GM12878 (cell line): ENCODE data around the gene ACSM4. TPM values are rescaled to one million over a fixed set of nuclear protein-coding genes. Genes with fewer than 3 reads are reported as not detected.

ENCODE experiments used
- ATAC-seq: fragments of 200-7000 bp; cut with Tn5 transposase; 3 replicates; pipeline ENCODE4 v1.9.1; 2020; ENCODE audit warnings: mild to moderate bottlenecking, moderate library complexity
- BruUV-seq: library from RNA; stranded (reverse); fragments of 400-500 nt; replicated peaks from 2 replicates; lab custom pipeline; 2021; lab: Mats Ljungman, UMichigan
- CTCF ChIA-PET: fragments of 300-600 bp; sonication (Branson Sonifier 250); formaldehyde crosslinking; extraction: SDS; loops from one replicate; lab custom pipeline; 2021; ENCODE audit warnings: inconsistent platforms; lab: Yijun Ruan, JAX
- POLR2A ChIA-PET: fragments of 350-600 bp; formaldehyde crosslinking; extraction: SDS; loops from one replicate; lab custom pipeline; 2021; ENCODE audit warnings: inconsistent platforms; lab: Charles Lee
- RAD21 ChIA-PET: fragments of 300-600 bp; sonication (Branson Sonifier 250); formaldehyde crosslinking; loops from one replicate; lab custom pipeline; 2023; ENCODE audit warnings: antibody characterized with exemption; ENCODE audit not compliant: unreplicated experiment; lab: Charles Lee
- SMC1A ChIA-PET: fragments of 300-600 bp; sonication (Branson Sonifier 250); formaldehyde crosslinking; loops from one replicate; lab custom pipeline; 2023; ENCODE audit not compliant: unreplicated experiment, uncharacterized antibody; lab: Charles Lee
- DNase-seq: peaks from one replicate; pipeline ENCODE4 v3.0.0-alpha.2; 2011; ENCODE audit warnings: low read depth, low spot score
- FAIRE-seq: peaks from 3 replicates; lab custom pipeline; 2011; peaks lifted over from hg19 to GRCh38; lab: Jason Lieb, UNC
- H2AFZ ChIP-seq: 2 replicates; pipeline ENCODE4 v1.6.0; 2011; ENCODE audit warnings: low read depth, low read length, control low read depth; ENCODE audit not compliant: control insufficient read depth
- H3K27ac ChIP-seq: 2 replicates; pipeline ENCODE4 v1.5.1; 2011; ENCODE audit warnings: control low read depth; ENCODE audit not compliant: control insufficient read depth, insufficient read depth
- H3K27me3 ChIP-seq, 2 experiments: replicated peaks in 1 of 2; 2 replicates each; pipeline versions ENCODE4 v1.6.0 to v1.6.1; 2011; ENCODE audit warnings: low read length in 1 of 2; ENCODE audit not compliant: control insufficient read depth in 2 of 2, insufficient read depth in 2 of 2
- H3K36me3 ChIP-seq, 2 experiments: 2 replicates each; pipeline ENCODE4 v1.5.1; 2011; ENCODE audit warnings: low read length in 1 of 2; ENCODE audit not compliant: control insufficient read depth in 2 of 2, insufficient read depth in 2 of 2
- H3K4me1 ChIP-seq: 2 replicates; pipeline ENCODE4 v1.6.1; 2011; ENCODE audit warnings: mild to moderate bottlenecking, low read length, moderate library complexity, mixed read lengths; ENCODE audit not compliant: control insufficient read depth, insufficient read depth
- H3K4me2 ChIP-seq: 2 replicates; pipeline ENCODE4 v1.6.0; 2011; ENCODE audit warnings: control low read depth; ENCODE audit not compliant: control insufficient read depth, insufficient read depth
- H3K4me3 ChIP-seq: fragments of 200-600 bp; sonication (generic); 2 replicates; pipeline ENCODE4 v1.5.1; 2016
- H3K79me2 ChIP-seq: 2 replicates; pipeline ENCODE4 v1.6.0; 2011; ENCODE audit warnings: low read length; ENCODE audit not compliant: control insufficient read depth, insufficient read depth
- H3K9ac ChIP-seq: 2 replicates; pipeline ENCODE4 v1.8.0; 2011; ENCODE audit warnings: low read length, control low read depth, mixed read lengths; ENCODE audit not compliant: control insufficient read depth, insufficient read depth
- H3K9me3 ChIP-seq: replicated peaks from 3 replicates; pipeline ENCODE4 v1.5.1; 2011; ENCODE audit warnings: mild to moderate bottlenecking, low read length; ENCODE audit not compliant: control insufficient read depth, insufficient read depth
- H4K20me1 ChIP-seq: 2 replicates; pipeline ENCODE4 v1.6.0; 2011; ENCODE audit not compliant: control insufficient read depth, insufficient read depth
- BRCA1 ChIP-seq: IDR thresholded peaks from 2 replicates; pipeline ENCODE4 v1.6.1; 2011; ENCODE audit warnings: low read depth, low read length, improper control_type of control experiment
- RAD21 ChIP-seq: IDR thresholded peaks from 2 replicates; pipeline ENCODE4 v1.6.1; 2011; ENCODE audit warnings: mild to moderate bottlenecking, low read depth, low read length, moderate library complexity; ENCODE audit not compliant: insufficient read depth
- SMC3 ChIP-seq: IDR thresholded peaks from 2 replicates; pipeline ENCODE4 v1.6.1; 2011; ENCODE audit warnings: low read length, improper control_type of control experiment, borderline replicate concordance
- YY1 ChIP-seq: IDR thresholded peaks from 2 replicates; pipeline ENCODE4 v1.6.1; 2011; ENCODE audit warnings: low read depth, mild to moderate bottlenecking, low read length
- ZNF274 ChIP-seq: IDR thresholded peaks from one replicate; pipeline ENCODE4 v1.8.0; 2011; ENCODE audit not compliant: insufficient read length, insufficient read depth
- WGBS: methylation state at CpG from one replicate; pipeline ENCODE4 v1.1.6; 2016; ENCODE audit warnings: low lambda C conversion rate; ENCODE audit not compliant: insufficient replicate concordance, insufficient coverage; ENCODE audit errors: missing lambda C conversion rate; 5-methylcytosine and 5-hydroxymethylcytosine counted together
- in situ Hi-C: fragments of 300-500 bp; cut with MboI; formaldehyde crosslinking; loops from 9 replicates; pipeline ENCODE4 v1.14.3; 2018; ENCODE audit warnings: mixed read lengths
- intact Hi-C: fragments of 100-400 bp; cut with micrococcal nuclease; formaldehyde crosslinking; loops from one replicate; pipeline ENCODE4 v1.14.2; 2022; ENCODE audit not compliant: unreplicated experiment
- polyA plus RNA-seq, 11 experiments: library from polyadenylated mRNA; depleted of rRNA in 4 of 11; unstranded in 6 of 11; stranded (reverse) in 5 of 11; fragments of >200 nt; fragmentation: Nextera tagmentation in 4 of 11; fragmentation: Illumina TruSeq in 1 of 11; extraction: Ambion mirVana in 4 of 11; extraction: Trizol in 1 of 11; gene quantifications; 1 replicate in 1 of 11; 2 replicates in 10 of 11; pipeline versions ENCODE4 v1.2.1 to v1.2.3, GENCODE V29; 2011 to 2016; ENCODE audit warnings: inconsistent platforms in 2 of 11, missing spikeins in 2 of 11, low read depth in 1 of 11
- total RNA-seq, 4 experiments: library from RNA; depleted of rRNA in 3 of 4; stranded (reverse); fragments of >200 nt in 3 of 4; fragmentation: Illumina TruSeq in 1 of 4; extraction: Trizol in 1 of 4; gene quantifications; 2 replicates each; pipeline versions ENCODE4 v1.2.1 to v1.2.3, GENCODE V29; 2013 to 2021
- TF ChIP-seq, protein P1 (sequence below): fragments of 450-650 bp; formaldehyde crosslinking; IDR thresholded peaks from 2 replicates; pipeline ENCODE4 v1.4.0; 2022; ENCODE audit warnings: mild to moderate bottlenecking, moderate library complexity
- TF ChIP-seq, protein P2 (sequence below): fragments of 450-650 bp; formaldehyde crosslinking; IDR thresholded peaks from 2 replicates; pipeline ENCODE4 v1.4.0; 2020; ENCODE audit warnings: mild to moderate bottlenecking, moderate library complexity
- TF ChIP-seq, protein P3 (sequence below), 3 experiments: IDR thresholded peaks in 2 of 3; conservative IDR thresholded peaks in 1 of 3; 2 replicates each; pipeline ENCODE4 v1.5.1; 2011; ENCODE audit warnings: low read depth in 3 of 3, low read length in 3 of 3, mild to moderate bottlenecking in 3 of 3, control low read depth in 2 of 3, moderate library complexity in 2 of 3, inconsistent platforms in 1 of 3, mixed read lengths in 1 of 3; ENCODE audit not compliant: control insufficient read depth in 2 of 3, insufficient read depth in 1 of 3; ENCODE audit errors: extremely low read depth in 1 of 3

Gene ACSM4
- total and polyA plus RNA-seq, 10 of the 15 experiments (the other 5 are each of a cell fraction or from before 2014, with no cell fraction given): not detected

DNA sequence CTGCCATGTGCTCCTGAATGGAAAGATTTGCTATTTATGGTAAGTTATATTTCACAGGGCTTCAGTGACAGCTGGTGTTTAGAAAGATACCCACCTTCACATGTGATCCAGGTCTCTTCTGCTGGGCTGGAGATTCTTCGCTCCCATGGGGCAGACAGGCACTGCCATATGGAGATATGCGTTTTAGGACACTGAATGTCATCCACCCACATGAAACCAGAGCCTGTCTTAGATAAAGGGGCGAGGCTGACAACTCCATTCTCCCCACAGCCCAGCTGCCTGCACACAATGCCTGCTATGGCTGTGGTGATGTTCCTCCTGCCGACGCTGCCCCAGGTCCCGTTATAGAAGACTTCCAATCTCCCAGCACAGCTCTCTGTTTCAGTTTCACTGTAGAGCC, 69.4 kb downstream of the ACSM4 start (continued):
- TF ChIP-seq, protein P1, sequence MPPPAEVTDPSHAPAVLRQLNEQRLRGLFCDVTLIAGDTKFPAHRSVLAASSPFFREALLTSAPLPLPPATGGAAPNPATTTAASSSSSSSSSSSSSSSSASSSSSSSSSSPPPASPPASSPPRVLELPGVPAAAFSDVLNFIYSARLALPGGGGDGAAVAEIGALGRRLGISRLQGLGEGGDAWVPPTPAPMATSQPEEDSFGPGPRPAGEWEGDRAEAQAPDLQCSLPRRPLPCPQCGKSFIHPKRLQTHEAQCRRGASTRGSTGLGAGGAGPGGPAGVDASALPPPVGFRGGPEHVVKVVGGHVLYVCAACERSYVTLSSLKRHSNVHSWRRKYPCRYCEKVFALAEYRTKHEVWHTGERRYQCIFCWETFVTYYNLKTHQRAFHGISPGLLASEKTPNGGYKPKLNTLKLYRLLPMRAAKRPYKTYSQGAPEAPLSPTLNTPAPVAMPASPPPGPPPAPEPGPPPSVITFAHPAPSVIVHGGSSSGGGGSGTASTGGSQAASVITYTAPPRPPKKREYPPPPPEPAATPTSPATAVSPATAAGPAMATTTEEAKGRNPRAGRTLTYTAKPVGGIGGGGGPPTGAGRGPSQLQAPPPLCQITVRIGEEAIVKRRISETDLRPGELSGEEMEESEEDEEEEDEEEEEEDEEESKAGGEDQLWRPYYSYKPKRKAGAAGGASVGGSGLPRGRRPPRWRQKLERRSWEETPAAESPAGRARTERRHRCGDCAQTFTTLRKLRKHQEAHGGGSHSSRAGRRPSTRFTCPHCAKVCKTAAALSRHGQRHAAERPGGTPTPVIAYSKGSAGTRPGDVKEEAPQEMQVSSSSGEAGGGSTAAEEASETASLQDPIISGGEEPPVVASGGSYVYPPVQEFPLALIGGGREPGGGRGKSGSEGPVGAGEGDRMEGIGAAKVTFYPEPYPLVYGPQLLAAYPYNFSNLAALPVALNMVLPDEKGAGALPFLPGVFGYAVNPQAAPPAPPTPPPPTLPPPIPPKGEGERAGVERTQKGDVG (CRISPR knock-in tag): no peak
- TF ChIP-seq YY1 (no peak), ZNF274 (no peak)

DNA sequence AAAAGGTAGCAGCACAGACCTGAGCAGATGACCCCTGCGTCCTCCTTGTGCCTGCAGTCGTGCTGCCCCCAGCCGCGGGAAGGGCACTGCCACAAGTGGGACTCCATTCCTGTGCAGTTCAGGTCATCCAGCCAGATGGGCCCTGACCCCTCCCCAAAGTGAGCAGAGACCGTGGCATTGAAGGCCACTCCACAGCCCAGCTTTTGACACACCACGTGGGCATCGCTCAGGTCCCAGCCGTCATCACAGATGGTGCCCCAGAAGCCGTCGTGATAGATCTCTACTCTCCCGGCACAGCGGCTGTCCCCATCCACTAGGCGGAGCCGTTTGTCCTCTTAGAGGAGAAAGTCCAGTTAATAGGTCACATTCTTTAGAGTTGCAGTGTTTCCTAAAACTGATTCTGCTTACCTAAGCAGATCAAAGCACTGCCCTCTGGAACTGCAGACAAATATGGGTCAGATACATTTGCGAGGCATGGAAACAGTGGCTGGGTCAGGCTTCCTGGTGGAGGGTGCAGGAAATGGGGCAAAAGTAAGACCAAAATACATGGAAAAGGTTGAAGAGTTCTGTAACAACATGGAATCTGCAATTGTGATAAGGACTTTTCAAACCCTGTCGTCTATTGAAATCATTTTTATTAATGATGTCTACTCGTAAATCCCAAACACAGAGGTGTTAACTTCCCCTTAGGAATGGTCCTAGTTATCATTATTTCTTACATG, 70.7 kb downstream of the ACSM4 start:
- no TSS peak for BruUV-seq
- no peaks in the 10 kb centered on the region for H3K9me3 ChIP-seq
- no peak overlapping the region for H3K9ac ChIP-seq
- intact Hi-C loops: loop anchor here (5.0 kb wide), 2 partner anchors 157 to 263 kb away; no protein-coding TSS in a partner anchor
- TF ChIP-seq, protein P2, sequence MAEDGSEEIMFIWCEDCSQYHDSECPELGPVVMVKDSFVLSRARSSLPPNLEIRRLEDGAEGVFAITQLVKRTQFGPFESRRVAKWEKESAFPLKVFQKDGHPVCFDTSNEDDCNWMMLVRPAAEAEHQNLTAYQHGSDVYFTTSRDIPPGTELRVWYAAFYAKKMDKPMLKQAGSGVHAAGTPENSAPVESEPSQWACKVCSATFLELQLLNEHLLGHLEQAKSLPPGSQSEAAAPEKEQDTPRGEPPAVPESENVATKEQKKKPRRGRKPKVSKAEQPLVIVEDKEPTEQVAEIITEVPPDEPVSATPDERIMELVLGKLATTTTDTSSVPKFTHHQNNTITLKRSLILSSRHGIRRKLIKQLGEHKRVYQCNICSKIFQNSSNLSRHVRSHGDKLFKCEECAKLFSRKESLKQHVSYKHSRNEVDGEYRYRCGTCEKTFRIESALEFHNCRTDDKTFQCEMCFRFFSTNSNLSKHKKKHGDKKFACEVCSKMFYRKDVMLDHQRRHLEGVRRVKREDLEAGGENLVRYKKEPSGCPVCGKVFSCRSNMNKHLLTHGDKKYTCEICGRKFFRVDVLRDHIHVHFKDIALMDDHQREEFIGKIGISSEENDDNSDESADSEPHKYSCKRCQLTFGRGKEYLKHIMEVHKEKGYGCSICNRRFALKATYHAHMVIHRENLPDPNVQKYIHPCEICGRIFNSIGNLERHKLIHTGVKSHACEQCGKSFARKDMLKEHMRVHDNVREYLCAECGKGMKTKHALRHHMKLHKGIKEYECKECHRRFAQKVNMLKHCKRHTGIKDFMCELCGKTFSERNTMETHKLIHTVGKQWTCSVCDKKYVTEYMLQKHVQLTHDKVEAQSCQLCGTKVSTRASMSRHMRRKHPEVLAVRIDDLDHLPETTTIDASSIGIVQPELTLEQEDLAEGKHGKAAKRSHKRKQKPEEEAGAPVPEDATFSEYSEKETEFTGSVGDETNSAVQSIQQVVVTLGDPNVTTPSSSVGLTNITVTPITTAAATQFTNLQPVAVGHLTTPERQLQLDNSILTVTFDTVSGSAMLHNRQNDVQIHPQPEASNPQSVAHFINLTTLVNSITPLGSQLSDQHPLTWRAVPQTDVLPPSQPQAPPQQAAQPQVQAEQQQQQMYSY: no peak
- TF ChIP-seq BRCA1 (no peak), RAD21 (peak; percentile 38), SMC3 (peak; percentile 41)
- TF ChIP-seq, protein P3, sequence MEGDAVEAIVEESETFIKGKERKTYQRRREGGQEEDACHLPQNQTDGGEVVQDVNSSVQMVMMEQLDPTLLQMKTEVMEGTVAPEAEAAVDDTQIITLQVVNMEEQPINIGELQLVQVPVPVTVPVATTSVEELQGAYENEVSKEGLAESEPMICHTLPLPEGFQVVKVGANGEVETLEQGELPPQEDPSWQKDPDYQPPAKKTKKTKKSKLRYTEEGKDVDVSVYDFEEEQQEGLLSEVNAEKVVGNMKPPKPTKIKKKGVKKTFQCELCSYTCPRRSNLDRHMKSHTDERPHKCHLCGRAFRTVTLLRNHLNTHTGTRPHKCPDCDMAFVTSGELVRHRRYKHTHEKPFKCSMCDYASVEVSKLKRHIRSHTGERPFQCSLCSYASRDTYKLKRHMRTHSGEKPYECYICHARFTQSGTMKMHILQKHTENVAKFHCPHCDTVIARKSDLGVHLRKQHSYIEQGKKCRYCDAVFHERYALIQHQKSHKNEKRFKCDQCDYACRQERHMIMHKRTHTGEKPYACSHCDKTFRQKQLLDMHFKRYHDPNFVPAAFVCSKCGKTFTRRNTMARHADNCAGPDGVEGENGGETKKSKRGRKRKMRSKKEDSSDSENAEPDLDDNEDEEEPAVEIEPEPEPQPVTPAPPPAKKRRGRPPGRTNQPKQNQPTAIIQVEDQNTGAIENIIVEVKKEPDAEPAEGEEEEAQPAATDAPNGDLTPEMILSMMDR (IDR thresholded peaks at IDR 0.05 in 2 of 3, conservative IDR thresholded peaks at IDR 0.05 in 1 of 3; ENCODE audit: control insufficient read depth in 2 of 3, extremely low read depth in 1 of 3, insufficient read depth in 1 of 3, low read depth in 3 of 3, low read length in 3 of 3): peak; percentile 55 to 70 (median 62)
- TF ChIP-seq, all 136 proteins: peak for 3
- no peaks in the 10 kb centered on the region for H3K27me3 ChIP-seq
- no peak overlapping the region for H3K4me2 ChIP-seq
- WGBS: 14% methylated on average over 15 of the region's 17 CpGs
- H3K4me3 ChIP-seq: no peak overlapping the region
- POLR2A ChIA-PET: no interaction called here
- SMC1A ChIA-PET: no interaction called here
- H3K79me2 ChIP-seq: no peaks in the 10 kb centered on the region
- H3K27ac ChIP-seq: no peak overlapping the region
- H4K20me1 ChIP-seq: no peaks in the 10 kb centered on the region
- H3K4me1 ChIP-seq: no peaks in the 10 kb centered on the region
- in situ Hi-C loops: no loop called here
- RAD21 ChIA-PET: no interaction called here
- DNase-seq: no peak
- CTCF ChIA-PET: no interaction called here
- no peaks in the 10 kb centered on the region for H3K36me3 ChIP-seq
- H2AFZ ChIP-seq: no peak overlapping the region
- FAIRE-seq: no peak
- ATAC-seq: peak; percentile 84
